ENCODE results near the gene GYPE.
"Not testable (repeated sequence)": the region's sequence is repeated elsewhere in the genome, so short reads cannot be mapped to it uniquely, and the experiment has no call there.

The GYPE gene

GRCh38 chr4:143862716-143863115, 42.6 kb downstream of the GYPE start:
- not testable (repeated sequence) for DNase-seq

- no peak for DNase-seq
Observed at GRCh38 chr4:143858456-143858855, 46.9 kb downstream of the GYPE start.

- DNase-seq, result not testable (repeated sequence)
Observed at GRCh38 chr4:143857391-143858336, 47.7 kb downstream of the GYPE start.

GRCh38 chr4:143856017-143856557, 49.3 kb downstream of the GYPE start:
- DNase-seq, result not testable (repeated sequence)

GRCh38 chr4:143854645-143855044, 50.7 kb downstream of the GYPE start:
- not testable (repeated sequence) for DNase-seq

- not testable (repeated sequence) for DNase-seq
Observed at GRCh38 chr4:143849296-143849695, 56.1 kb downstream of the GYPE start.

- not testable (repeated sequence) for DNase-seq
Observed at GRCh38 chr4:143843506-143843832, 61.9 kb downstream of the GYPE start.

- not testable (repeated sequence) for DNase-seq
Observed at GRCh38 chr4:143842624-143843505, 62.5 kb downstream of the GYPE start.

- DNase-seq, result not testable (repeated sequence)
Observed at GRCh38 chr4:143839413-143839812, 65.9 kb downstream of the GYPE start.

- not testable (repeated sequence) for DNase-seq
Observed at GRCh38 chr4:143834196-143834595, 71.2 kb downstream of the GYPE start.

GRCh38 chr4:143833676-143834075, 71.7 kb downstream of the GYPE start:
- DNase-seq, result not testable (repeated sequence)

- DNase-seq, result not testable (repeated sequence)
Observed at GRCh38 chr4:143830576-143830975, 74.8 kb downstream of the GYPE start.

GRCh38 chr4:143829239-143829620, 76.1 kb downstream of the GYPE start:
- peak; percentile 9 for DNase-seq

Measured in NCI-H2029 (cell line).